Kidney (tissue), 14 donors: Measurements from ENCODE around the gene HAPLN1. TPM values are rescaled to one million over a fixed set of nuclear protein-coding genes. Genes with fewer than 3 reads are reported as not detected.

Experiments used
- DNase-seq, 5 donors: peaks; one replicate each; pipeline ENCODE4 v3.0.0-alpha.2; 2013 to 2020
- FAIRE-seq: peaks from 2 replicates; lab custom pipeline; 2012; peaks lifted over from hg19 to GRCh38; lab: Jason Lieb, UNC
- H3K27ac ChIP-seq, 2 donors: one replicate each; pipeline ENCODE4 v1.7.0; 2013; ENCODE audit warnings: low read depth in 2 of 2, low read length in 2 of 2, inconsistent platforms in 1 of 2
- H3K27me3 ChIP-seq: one replicate; pipeline ENCODE4 v1.7.1; 2013; ENCODE audit warnings: low read length, inconsistent platforms; ENCODE audit not compliant: control insufficient read depth, insufficient read depth
- H3K36me3 ChIP-seq, 3 donors: one replicate each; pipeline versions ENCODE4 v1.7.0 to v1.7.1; 2013; ENCODE audit warnings: low read length in 3 of 3, control low read depth in 1 of 3, inconsistent platforms in 1 of 3; ENCODE audit not compliant: insufficient read depth in 3 of 3, control insufficient read depth in 2 of 3
- H3K4me1 ChIP-seq, 3 donors: one replicate each; pipeline versions ENCODE4 v1.7.0 to v1.7.1; 2013; ENCODE audit warnings: low read length in 3 of 3, inconsistent platforms in 1 of 3, low read depth in 1 of 3; ENCODE audit not compliant: control insufficient read depth in 2 of 3, insufficient read depth in 2 of 3
- H3K4me3 ChIP-seq, 3 donors: one replicate each; pipeline versions ENCODE4 v1.7.0 to v1.8.1; 2013; ENCODE audit warnings: low read length in 3 of 3, control low read depth in 1 of 3, inconsistent platforms in 1 of 3
- H3K9ac ChIP-seq, 3 donors: one replicate each; pipeline versions ENCODE4 v1.7.0 to v1.7.1; 2013; ENCODE audit warnings: low read length in 3 of 3, control low read depth in 1 of 3, inconsistent platforms in 1 of 3
- H3K9me3 ChIP-seq, 3 donors: one replicate each; pipeline versions ENCODE4 v1.7.0 to v1.7.1; 2013; ENCODE audit warnings: low read length in 3 of 3, control low read depth in 1 of 3, inconsistent platforms in 1 of 3; ENCODE audit not compliant: control insufficient read depth in 2 of 3, insufficient read depth in 1 of 3
- intact Hi-C: fragments of 100-400 bp; cut with DNase I; formaldehyde crosslinking; loops from one replicate; pipeline ENCODE4 v1.11.1; 2022
- polyA plus RNA-seq: library from polyadenylated mRNA; stranded (reverse); fragments of 350-450 nt; fragmentation: Illumina TruSeq; extraction: RNeasy Lipid Tissue Mini Kit (QIAGEN cat#74804); gene quantifications from one replicate; pipeline ENCODE4 v1.2.3, GENCODE V29; 2014; ENCODE audit warnings: low read depth, low replicate concordance; ENCODE audit not compliant: insufficient read depth
- total RNA-seq: library from RNA; stranded (reverse); fragmentation: NEBNext Ultra II Directional; extraction: Animal tissue kit (Norgen Biotek cat#: 25700); gene quantifications from one replicate; pipeline ENCODE4 v1.2.1, GENCODE V29; 2021
- TF ChIP-seq, protein P1 (sequence below): IDR thresholded peaks from 3 replicates; pipeline ENCODE4 v1.5.1; 2012; ENCODE audit warnings: mild to moderate bottlenecking, moderate library complexity, borderline replicate concordance; ENCODE audit not compliant: insufficient read depth; ENCODE audit errors: extremely low read depth
- donor health status: control.
- donor health status: control.
- donor health status: control.
- donor health status: control.
- donor health status: control.
- donor health status: DM: yes; HTN: yes; CAD: no.
- donor health status: Normal renal cell carcinoma (clear cell type).

The HAPLN1 gene
- total and polyA plus RNA-seq, 2 donors from 2014 or later, result 0.06 to 0.19 TPM

DNA sequence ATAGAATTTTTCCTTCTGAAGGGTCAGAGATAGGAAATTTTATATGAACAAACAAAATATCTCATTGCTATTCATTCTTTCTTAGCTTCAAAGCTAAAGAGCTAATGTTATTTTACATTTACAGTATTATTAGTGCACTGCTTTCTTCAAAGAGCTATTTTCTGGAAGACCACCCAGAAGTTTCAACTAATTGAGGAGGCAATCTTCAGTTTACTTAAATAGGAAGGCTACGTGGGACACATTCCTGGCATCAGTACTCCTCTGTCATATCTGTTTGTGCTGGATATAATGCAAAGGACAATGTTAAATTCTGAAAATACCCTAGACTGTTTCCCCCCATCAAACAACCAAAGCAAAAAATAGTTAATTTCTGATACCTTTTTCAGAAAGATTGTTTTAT is 30.8 kb downstream of the HAPLN1 start:
- H3K36me3 ChIP-seq, result no peaks in the 10 kb centered on the region
- H3K27me3 ChIP-seq, result no peaks in the 10 kb centered on the region
- TF ChIP-seq, protein P1, sequence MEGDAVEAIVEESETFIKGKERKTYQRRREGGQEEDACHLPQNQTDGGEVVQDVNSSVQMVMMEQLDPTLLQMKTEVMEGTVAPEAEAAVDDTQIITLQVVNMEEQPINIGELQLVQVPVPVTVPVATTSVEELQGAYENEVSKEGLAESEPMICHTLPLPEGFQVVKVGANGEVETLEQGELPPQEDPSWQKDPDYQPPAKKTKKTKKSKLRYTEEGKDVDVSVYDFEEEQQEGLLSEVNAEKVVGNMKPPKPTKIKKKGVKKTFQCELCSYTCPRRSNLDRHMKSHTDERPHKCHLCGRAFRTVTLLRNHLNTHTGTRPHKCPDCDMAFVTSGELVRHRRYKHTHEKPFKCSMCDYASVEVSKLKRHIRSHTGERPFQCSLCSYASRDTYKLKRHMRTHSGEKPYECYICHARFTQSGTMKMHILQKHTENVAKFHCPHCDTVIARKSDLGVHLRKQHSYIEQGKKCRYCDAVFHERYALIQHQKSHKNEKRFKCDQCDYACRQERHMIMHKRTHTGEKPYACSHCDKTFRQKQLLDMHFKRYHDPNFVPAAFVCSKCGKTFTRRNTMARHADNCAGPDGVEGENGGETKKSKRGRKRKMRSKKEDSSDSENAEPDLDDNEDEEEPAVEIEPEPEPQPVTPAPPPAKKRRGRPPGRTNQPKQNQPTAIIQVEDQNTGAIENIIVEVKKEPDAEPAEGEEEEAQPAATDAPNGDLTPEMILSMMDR, result no peak
- no peak for FAIRE-seq
- H3K4me3 ChIP-seq, result no peak overlapping the region
- no peak overlapping the region for H3K27ac ChIP-seq
- H3K9me3 ChIP-seq, result no peaks in the 10 kb centered on the region
- H3K9ac ChIP-seq, result no peak overlapping the region
- intact Hi-C loops, result no loop called here
- DNase-seq, result no peak
- H3K4me1 ChIP-seq, result no peaks in the 10 kb centered on the region

DNA sequence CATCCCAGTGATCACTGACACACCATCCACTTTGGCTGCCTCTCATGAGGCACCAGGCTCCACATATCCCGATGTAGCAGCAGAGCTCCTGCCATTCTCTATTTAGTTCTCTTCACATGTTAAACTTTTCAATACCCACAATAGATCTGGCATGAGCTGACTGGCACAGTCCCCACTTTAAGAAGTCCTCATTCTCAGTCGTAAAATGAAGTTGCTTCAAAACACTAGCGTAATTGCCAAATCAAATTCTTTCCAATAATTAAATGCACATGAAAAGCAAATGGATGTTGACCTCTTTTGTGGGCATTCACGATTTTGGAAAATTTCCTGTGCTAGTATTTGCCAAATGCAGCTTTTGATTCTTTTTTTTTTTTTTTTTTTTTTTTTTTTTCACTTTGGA is 32.4 kb downstream of the HAPLN1 start:
- FAIRE-seq (no peak), DNase-seq (no peak)
- Histone ChIP-seq H3K4me1 (no peaks in the 10 kb centered on the region), H3K4me3 (no peak overlapping the region), H3K9me3 (no peaks in the 10 kb centered on the region), H3K36me3 (no peaks in the 10 kb centered on the region), H3K27ac (no peak overlapping the region), H3K27me3 (no peaks in the 10 kb centered on the region), H3K9ac (no peak overlapping the region)
- intact Hi-C loops, result no loop called here
- TF ChIP-seq, protein P1, result no peak

DNA sequence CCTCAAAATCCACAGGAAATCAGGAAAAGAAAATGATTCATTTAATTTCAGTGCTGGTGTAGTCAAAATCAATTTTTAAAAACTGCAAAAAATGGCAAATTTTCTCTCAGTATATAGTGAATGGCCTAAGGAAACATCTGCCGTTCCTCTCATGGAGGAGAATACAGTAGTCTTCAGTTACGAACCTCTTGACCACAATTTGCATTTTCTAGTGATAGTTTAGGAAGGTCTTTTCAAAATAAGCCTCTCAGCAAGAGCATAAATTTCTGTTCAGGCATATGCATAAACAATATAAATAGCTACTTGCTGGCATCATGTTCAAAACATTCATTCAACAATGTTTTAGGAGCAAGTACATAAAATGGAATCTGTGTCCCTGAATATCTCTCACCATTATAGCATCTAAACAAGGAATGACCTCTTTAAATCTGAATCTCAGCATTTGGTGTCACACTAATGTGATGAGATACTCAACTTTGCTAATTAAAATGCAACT is 33.5 kb downstream of the HAPLN1 start:
- TF ChIP-seq, protein P1, result no peak
- Histone ChIP-seq H3K27me3 (no peaks in the 10 kb centered on the region), H3K27ac (no peak overlapping the region), H3K36me3 (no peaks in the 10 kb centered on the region), H3K9ac (no peak overlapping the region), H3K4me1 (no peaks in the 10 kb centered on the region), H3K4me3 (no peak overlapping the region), H3K9me3 (no peaks in the 10 kb centered on the region)
- FAIRE-seq (no peak), DNase-seq (no peak)
- intact Hi-C loops, result no loop called here

DNA sequence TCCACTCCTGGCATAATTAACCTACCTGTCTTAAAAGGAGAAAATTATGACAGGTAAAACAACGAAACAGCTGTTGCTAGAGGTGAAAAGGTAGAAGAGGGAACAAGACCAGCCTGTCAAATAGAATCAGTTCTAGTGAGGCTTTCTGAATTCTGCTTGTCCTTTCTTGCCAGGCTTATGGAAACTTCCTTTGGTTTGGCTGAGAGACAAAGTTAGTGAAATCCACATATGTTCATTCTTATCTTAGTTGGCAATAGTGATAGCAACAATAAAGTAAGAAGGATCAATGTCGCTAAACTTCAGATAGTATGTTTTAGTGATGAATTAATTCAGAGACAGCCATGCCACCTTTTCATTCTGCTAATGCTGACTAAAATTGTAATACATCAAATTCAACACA is 34.4 kb downstream of the HAPLN1 start:
- FAIRE-seq (no peak), DNase-seq (no peak)
- intact Hi-C loops, result no loop called here
- no peak overlapping the region for H3K27ac ChIP-seq
- H3K36me3 ChIP-seq, result no peaks in the 10 kb centered on the region
- TF ChIP-seq, protein P1, result no peak
- H3K4me1 ChIP-seq, result no peaks in the 10 kb centered on the region
- no peak overlapping the region for H3K4me3 ChIP-seq
- H3K9ac ChIP-seq, result no peak overlapping the region
- no peaks in the 10 kb centered on the region for H3K27me3 ChIP-seq
- H3K9me3 ChIP-seq, result no peaks in the 10 kb centered on the region
